Glomerular visceral epithelial cell (primary cell): ENCODE measurements around the gene UNC93A.

ENCODE experiments used
- DNase-seq: peaks from one replicate; pipeline ENCODE4 v3.0.0-alpha.2; 2016; ENCODE audit errors: extremely low spot score

The UNC93A gene

DNA sequence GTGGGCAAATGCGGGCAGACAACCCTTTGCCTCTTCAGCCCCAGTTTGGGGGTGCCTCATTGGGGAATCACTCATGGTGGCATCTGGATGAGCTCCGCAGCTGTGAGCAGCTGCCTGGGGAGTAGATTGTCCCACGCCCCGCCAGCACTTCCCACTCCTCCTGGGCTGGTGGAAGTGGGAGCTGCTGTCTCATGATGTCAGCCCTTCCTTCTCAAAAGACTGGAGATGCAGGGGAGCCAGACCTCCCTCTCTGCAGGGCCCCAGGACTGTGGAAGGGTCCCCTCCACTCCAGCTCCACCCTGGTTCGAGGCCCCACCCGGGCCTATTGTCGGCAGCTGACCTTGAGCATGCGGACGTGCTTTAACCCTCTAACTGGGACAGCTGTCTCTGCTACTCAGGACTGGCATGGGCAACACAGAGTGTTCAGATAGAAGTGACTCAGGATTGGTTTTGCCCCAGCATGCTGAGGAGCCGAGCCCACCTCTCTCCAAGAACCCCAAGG is 2.0 kb downstream of the UNC93A start:
- no peak for DNase-seq

DNA sequence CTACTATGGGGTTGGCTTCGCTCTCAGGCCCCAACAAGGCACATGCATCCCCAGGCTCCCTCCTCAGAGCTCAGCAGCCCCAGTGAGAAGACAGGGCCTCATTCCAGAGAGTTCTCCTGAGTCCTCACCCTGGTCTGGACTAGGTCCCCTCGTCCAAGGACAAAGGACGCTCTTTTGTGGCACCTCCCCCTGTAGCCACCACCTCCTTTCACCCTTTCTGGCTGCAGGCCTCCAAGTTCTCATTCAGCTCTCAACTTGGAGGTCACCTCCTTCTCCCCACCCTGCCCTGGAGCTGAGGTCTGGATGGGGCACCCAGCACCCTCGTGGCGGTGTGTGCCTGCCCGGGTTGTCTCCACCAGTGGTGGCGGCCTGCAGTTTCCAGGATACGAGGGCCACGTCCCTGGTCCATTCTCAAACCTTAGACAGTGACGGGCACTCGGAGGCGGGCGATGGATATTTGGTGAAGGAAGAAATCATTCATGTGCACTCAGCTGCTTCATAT is 2.5 kb downstream of the UNC93A start:
- DNase-seq, result no peak

DNA sequence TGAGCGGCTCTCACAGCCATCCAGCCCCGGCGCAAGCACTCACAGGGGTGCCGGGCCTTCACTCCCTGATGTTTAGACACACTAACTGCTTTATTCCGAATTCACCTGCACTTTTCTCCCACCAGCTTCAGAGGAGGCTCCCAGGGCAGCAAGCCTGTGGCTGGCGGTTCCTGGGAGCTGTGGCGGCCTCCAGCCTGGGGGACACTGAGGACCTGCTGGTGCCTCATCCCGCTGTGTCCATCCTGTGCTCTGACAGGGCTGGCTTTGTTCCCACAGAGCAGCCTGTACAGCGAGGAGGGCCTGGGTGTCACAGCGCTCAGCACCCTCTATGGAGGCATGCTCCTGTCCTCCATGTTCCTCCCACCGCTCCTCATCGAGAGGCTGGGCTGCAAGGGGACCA is 3.1 kb downstream of the UNC93A start:
- DNase-seq, result no peak

DNA sequence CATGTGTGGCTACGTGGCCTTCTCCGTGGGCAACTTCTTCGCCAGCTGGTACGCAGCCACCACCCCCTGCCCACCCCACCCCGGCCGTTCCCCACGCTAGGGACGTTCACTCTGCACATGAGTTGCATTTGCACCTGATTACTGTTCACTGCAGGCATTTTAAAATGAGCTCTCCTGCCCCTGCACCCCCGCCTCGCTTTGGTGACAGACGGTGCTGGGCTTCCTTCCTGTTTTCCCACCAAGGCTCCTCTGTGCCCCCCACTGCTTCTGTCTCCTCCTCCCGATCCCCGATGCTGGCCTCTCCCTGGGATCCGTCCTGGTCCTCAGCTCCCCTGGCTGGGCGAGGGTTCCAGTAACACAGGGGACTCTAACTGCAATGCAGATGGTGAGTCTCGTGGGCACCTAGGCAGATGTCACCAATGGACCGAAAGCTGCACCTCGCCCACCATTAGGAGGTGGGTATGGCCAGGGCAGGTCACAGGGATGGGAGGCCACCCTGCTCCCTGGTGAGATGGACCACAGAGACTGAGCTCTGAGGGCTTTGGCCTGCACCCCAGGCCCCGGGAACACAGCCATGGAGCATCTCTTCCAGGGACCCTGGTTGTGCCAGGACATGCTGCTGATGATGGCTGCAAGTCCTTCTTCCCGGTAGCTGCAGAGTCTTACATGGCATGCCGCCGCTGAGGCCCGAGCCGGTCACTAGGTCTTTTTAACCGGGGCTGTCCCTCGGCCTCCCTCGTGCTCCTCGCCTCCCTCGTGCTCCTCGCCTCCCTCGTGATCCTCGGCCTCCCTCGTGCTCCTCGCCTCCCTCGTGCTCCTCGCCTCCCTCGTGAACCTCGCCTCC is 3.8 kb downstream of the UNC93A start:
- DNase-seq, result no peak

DNA sequence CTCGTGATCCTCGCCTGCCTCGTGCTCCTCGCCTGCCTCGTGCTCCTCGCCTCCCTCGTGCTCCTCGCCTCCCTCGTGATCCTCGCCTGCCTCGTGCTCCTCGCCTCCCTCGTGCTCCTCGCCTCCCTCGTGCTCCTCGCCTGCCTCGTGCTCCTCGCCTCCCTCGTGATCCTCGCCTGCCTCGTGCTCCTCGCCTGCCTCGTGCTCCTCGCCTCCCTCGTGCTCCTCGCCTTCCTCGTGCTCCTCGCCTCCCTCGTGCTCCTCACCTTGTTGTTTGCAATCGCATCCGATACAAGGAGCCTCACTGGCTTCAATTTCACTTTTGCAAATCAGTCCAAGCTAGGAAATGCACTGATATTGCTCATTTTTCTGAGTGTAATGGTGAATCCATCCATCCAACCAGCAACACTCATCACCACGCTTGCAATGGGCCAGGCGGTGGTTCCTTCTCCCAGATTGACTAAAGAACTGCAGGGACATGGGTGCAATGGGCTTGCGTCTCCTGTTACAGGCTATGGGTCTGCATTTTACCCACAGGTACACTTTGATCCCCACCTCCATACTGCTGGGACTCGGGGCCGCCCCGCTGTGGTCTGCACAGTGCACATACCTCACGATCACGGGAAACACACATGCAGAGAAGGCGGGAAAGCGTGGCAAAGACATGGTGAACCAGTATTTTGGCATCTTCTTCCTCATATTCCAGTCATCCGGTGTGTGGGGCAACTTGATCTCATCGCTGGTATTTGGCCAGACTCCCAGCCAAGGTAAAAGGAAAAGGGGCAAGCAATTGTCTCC is 4.6 kb downstream of the UNC93A start:
- no peak for DNase-seq

DNA sequence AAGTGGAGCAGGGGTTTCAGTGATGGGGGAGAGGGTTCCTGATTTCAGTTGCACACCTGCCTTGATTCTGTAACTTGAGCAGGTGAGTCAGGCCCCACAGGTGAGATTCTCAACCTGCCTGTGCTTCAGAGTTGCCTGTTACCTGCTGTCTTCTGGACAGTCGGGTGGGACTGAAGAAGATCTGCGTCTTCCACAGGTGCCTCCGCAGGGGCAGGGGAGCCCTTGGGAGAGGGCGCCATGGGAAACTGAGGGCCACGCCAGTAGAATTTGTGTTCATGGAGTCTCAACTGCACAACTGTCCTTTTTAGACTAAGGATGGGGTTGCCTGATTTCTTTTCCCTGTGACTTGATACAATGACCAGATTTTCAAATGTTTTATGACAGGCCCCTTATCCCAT is 5.2 kb downstream of the UNC93A start:
- DNase-seq, result no peak

DNA sequence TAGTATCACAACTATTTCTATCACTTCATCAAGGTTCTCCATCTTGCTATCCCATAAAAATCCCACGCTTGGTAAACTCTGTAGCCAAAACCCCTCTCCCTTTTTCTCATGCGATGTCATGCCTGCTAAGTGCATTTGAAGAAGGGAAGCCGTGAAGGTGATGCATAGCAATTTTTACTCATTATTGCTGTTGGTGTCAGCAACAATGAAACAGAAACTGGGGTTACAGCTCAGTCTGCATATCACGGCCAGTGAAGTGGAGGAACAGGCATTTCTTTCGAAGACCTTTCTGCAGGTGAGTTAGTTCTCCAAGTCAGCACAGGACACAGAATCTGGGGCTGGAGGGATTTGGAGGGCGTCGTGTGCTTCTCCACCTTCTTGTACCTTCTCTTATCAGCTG is 5.8 kb downstream of the UNC93A start:
- DNase-seq, result no peak

DNA sequence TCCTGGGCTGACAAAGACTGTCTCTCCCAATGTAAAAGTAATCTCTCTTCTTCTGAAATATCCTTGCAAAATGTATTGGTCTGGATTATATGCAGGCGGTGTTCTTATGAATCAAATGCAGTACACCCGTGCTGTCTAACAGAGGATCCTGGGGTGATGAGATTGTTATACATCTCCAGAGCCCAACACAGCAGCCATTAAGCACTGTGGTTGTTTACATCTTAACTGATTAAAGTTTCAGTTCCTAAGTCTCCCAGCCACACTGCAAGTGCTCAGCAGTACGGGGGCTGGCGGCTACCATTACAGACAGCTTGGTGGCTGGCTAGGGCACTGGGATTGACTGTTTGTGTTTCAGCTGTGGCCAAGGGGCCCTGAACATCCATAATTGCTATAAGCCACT is 7.0 kb downstream of the UNC93A start:
- no peak for DNase-seq

DNA sequence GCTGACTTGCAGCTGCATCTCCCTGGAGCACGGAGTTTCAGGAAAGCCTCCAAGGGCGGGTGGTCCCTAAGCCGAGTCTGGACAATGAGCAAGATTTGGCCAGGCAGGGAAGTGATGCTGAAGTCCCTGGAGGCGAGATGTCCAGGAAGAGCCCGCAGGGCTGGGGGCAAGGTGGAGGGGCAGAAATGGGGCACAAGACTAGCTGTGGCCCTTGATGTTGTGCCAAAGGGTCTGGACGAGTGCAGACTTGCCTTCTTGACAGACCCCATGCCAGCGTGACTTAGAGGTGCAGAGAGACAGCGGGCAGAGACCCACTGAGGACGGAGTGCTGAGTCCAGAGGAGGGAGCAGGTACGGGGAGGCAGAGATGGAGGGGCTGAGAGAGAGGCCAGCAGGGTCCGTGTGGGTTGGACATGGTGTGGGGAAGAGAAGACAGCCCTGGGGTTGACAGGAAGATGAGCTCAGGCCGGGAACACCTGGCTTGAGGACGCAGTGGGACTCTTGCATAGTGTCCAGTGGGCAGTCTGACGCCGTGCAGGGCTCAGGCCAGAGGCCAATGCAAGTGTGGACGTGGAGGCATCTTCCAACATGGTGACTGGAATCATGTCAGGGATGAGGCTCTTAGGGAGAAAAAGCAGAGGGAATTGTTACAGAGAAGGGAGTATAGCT is 8.7 kb downstream of the UNC93A start:
- DNase-seq, result no peak

DNA sequence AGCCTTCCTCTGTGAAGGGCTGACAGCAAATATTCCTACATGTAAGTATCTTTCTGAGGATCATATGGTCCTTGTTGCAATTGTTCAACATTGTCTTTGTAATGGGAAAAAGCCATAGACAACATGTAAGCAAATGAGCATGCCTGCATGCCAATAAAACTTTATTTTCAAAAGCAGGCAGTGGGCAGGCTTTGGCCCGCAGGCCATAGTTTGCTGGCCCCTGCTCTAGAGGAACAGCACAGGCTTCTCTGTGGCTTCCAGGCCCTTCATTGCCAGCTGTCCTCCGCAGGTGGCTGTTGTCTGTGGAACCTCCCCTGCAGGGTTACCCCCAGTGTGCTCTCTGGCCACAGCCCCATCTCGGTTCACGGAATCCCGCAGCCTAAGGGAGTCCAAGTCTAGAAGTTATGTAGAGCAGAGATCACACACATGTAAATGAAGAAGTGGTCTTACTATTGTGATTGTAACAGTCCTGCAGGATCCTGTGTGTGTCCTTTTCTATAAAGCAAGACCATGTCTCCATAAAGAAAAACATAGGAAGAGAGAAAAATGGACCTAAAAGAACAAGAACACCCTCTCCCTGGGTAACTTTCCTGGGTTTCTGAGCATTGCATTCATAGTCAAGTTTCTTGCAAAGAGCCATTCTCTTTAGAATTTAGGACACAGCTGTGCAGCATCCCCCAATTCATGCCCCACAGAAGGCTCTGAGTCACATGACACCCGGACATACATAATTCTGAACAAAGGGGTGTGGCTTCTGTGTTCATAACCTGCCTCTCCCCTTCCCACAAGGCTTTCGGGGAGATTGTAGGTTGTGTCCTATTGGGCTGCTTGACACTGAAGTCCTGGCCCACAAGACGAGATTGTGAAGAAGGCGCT is 10.0 kb downstream of the UNC93A start:
- no peak for DNase-seq

DNA sequence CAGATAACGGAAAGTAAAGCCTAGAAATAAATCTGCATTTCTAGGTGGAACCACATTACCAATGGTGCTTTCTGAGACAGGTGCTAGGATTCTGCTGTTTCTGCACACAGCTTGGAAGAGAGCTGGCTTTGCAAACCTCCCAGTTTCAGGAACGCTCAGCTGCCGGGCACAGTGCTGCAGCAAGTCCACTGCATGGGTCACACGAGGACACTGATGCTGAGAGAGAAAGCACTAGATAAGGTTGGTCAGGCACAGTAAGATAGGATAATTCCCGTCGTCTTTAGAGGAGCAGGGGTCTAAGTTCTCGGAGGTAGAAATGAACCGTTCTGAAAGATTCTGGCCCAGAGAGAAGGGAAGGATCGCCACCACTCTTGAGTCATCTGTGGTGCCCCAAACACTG is 11.0 kb downstream of the UNC93A start:
- DNase-seq, result no peak

DNA sequence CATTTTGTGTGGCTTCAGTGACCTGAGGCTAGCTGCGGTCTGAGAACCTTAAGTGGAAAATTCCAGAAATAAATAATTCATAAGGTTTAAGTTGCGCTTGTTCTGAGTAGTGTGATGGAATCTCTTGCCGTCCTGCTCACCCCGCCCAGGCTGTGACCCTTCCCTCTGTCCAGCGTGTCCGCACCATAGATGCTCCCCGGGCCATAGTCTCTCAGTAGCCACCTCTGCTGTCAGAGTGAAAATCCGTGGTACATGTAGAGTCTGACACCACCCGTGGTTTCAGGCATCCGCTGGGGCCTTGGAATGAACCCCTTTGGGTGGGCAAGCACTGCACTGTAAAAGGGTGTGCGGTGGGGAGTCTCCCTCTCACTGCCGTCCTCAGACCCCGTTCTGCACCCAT is 11.7 kb downstream of the UNC93A start:
- no peak for DNase-seq

DNA sequence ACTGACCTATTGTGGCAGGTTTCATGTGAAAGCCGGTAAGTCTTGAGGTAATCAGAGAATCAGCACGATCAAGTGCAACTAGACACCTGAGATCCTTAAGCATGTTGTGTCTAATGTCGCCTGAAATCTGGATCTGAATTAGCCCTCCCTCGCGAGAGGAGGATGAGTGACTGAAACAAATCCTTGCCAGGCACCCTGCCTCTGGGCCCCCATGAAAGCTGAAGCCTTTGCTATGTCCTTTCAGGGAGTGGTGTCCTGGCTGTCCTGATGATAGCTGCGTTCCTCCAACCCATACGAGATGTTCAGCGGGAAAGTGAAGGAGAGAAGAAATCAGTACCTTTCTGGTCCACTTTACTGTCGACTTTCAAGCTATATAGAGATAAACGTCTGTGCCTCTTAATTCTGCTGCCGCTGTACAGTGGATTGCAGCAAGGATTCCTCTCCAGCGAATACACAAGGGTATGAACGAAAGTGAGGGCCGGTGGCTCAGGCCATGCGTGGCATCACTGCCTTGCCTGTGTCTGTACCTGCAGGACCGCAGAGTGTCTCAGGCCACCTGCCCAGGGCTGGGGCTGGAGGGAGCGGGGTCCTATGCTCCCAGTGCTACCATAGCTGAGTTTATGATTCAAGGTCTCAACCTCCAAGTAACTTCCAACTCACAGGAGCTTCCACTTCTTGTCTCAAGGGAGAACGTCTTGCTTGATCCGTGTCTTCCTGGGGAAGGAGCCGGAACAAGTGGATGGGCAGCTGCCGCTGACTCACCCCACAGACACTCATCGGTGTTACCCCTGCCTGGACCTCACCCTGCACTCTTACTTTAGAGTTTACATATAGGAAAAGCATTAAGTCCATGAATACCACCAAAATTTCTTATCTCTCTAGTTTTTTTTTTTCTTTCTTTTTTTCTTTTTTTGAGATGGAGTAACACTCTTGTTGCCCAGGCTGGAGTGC is 12.8 kb downstream of the UNC93A start:
- DNase-seq, result peak; percentile 45

DNA sequence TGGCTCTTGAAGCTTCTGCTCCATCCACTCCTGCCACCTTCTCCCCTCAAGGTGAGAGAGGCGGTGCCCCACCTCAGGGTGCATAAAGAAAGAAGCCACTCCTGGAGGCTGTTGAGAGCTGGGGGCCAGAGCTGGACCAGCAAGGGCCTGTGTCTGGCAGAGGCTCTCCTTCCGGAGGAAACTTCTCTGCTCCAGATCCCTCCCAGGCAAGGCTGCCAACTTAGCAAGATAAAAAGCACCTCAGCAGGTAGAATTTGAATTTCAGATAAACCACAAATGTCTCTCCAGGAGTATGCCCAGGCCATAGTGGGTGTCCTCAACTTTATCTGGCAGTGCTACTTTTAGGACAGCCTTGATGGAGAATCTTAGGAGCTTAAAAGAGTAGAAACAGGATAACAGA is 13.8 kb downstream of the UNC93A start:
- DNase-seq, result no peak

DNA sequence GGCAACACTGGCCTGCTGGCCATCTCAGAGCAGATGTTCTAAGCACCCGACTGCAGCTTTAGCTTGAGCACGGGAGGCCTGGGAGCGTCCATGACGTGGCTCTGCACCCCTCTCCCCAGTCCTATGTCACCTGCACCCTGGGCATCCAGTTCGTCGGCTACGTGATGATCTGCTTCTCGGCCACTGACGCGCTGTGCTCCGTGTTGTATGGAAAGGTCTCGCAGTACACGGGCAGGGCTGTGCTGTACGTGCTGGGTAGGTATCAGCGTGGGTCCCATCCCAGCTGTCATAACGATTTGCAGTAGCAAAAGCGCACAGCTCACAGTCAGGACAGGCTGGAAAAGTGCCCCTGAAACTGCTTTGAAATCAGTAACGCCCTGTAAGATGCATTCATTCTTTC is 14.7 kb downstream of the UNC93A start:
- DNase-seq, result no peak

DNA sequence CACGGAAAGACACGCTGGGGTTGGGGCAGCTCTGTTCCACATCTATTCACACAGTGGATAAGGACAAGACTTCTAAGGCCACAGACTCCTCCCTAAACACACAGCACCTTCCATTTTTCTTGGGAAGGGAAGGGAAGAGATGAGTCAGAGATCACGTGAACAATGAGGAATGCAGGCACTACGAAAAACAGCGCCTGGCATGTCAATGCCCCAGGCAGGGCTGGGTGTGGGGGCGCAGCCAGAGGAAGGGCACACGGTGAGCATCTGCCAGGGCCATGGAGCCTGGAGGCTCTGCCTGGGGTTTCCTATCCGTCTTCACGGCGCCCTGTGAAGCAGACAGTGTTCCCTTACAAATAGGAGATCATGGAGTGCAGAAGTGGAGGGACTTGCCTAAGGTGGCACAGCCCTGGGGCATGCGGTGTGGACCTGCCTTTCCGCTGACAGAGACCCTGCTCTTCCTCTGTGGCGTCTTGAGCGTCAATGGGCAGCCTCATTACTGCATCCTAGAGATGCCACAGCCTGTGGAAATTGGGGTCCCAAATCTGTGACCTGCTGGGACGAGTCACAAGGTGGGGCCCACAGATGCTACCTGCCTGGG is 15.4 kb downstream of the UNC93A start:
- peak; percentile 38 for DNase-seq

DNA sequence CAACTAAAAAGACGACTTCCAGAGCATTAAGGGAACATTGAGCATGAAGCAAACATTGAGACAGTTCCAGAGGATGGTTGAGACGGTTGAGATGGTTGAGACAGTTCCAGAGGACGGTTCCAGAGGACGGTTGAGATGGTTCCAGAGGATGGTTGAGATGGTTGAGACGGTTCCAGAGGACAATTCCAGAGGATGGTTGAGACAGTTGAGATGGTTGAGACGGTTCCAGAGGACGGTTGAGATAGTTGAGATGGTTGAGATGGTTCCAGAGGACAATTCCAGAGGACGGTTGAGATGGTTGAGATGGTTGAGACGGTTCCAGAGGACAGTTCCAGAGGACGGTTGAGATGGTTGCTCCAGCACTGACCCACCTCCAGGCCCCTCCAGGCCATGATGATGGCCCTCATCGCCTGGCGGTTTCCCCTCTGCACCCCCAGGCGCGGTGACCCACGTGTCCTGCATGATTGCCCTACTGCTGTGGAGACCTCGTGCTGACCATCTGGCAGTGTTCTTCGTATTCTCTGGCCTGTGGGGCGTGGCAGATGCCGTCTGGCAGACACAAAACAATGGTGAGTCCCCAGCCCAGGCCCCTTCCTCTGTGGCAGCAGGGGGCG is 16.3 kb downstream of the UNC93A start:
- DNase-seq, result no peak

DNA sequence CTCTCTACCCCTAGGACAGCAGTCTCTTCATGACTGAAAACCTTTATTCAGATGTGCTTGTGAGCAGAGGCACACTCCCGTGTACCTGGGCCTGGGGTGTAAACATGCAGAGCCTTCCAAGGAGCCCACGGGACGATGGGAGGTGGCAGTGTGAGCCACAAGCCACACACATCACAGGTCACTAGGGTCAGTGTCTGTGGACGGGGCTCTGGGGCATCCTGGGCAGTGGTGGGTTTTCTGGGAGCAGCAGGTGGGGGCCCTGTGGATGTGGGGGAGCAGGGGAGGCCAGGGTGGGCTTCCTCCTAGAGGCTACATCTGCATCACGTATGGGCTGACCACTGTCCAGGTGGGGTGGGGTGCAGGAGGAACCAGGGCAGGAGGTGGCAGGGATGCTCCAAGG is 17.1 kb downstream of the UNC93A start:
- DNase-seq, result no peak
